NCI-H146 (cell line): Measurements from ENCODE around the gene SNAPC2.
"Not testable (repeated sequence)": the region's sequence is repeated elsewhere in the genome, so short reads cannot be mapped to it uniquely, and the experiment has no call there.

Experiments
- DNase-seq: peaks from one replicate; lab custom pipeline; 2025; lab: John Stamatoyannopoulos, UW

SNAPC2 gene

DNA sequence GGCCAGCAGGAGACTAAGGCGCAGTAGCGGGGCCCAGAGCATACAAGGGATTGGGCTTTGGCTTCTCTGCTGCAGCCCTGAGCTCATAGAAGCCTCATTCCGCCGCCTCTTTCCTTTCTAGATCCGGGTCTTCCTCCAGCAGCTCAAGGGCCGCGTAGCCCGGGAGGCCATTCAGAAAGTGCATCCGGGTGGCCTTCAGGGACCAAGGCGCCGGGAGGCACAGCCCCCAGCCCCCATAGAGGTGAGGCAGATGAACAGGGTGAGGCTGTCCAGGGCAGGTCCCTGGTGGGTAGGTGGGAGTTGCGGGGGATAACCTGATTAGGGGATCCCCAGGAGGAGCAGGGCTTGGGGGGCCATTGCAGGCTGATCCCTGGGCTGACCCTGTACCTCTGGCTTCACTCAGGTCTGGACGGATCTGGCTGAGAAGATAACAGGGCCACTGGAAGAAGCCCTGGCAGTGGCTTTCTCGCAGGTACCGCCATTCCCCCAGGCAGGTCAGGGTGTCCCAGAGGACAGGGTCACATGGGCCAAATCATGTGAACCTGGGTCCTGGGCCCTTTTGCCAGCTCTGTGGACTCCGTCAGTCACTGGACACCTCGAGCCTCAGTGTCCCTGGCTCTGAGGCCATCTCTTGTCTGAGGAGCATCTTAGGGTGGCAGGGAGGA is 1.3 kb downstream of the SNAPC2 start:
- DNase-seq = no peak

DNA sequence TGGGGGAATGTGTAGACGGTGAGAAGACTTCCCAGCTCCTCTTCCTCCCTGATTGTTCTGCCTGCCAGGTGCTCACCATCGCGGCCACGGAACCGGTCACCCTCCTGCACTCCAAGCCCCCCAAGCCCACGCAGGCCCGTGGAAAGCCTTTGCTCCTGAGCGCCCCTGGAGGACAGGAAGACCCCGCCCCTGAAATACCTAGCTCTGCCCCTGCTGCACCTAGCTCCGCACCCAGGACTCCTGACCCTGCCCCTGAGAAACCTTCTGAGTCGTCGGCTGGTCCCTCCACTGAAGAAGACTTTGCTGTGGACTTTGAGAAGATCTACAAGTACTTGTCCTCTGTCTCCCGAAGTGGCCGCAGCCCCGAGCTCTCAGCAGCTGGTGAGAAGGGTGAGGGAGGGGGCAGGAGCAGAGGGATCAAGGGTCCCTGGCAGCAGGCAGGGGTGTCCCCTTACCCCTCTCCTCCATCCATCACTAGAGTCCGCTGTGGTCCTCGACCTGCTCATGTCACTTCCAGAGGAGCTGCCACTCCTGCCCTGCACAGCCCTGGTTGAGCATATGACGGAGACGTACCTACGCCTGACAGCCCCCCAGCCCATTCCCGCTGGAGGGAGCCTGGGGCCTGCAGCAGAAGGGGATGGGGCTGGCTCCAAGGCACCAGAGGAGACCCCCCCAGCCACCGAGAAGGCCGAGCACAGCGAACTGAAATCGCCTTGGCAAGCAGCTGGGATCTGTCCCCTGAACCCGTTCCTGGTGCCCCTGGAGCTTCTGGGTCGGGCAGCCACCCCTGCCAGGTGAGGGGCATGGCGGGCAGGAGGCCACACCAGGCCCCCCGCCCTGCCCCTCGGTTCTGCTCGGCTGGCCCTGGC is 2.1 kb downstream of the SNAPC2 start:
- DNase-seq = no peak

DNA sequence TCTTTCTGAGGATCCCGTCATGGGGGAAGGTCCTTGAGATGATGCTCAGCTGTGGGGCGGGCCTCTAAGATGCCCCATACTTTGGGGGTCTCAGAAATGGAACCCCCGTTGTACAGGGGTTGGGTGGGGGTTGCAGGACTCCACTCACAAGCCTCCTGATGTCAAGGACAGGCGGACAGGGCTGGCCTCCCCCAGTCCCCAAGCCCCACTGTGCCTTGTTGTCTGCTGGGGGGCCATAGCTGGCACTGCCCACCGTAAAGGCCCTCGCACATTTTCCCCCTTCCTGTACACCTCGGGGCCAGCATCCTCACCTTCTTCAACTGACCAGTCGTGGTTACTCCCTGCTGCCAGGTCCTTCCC is 2.7 kb downstream of the SNAPC2 start:
- DNase-seq = no peak

DNA sequence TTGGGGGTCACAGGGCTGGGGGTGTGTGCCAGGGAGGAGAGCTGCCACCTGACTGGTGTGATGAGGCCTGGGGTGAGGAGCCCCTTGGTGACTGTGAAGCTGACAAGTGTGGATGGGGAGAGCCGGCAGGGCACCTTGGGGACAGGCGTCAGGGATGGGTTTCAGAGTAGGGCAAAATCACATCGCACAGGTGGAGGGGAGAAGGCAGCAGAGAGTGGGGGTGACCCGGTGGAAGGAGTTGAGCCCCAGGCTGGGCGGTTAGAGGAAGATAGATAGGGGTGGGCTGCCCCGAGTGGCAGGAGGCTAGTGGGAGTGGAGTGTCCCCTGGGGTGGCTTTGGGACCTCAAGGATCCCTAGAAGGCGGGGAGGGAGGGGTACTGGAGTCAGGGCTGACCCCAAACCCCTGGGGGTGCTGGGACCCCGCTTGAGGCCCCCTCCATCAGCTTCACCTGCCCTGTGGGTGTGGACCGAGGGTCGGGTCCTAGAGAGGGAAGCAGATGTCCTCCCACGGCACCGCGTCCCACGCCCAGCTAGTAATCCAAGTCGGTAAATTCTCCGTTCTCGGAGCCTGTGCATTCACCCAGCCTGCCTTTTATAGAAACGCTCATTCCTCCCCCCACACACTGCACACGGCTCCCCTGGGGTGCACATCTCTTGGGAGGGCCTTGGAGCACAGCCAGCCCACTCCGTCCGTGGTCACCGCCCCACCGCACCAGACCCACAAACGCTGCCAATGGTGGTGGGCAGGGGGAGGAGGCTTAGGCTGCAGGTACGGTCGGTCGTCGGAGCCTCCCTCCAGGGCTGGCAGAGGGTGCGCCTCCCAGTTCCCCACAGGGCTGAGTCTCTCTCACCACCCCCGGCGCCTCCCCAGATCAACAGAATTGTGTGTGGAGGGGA is 3.4 kb downstream of the SNAPC2 start:
- no peak for DNase-seq

DNA sequence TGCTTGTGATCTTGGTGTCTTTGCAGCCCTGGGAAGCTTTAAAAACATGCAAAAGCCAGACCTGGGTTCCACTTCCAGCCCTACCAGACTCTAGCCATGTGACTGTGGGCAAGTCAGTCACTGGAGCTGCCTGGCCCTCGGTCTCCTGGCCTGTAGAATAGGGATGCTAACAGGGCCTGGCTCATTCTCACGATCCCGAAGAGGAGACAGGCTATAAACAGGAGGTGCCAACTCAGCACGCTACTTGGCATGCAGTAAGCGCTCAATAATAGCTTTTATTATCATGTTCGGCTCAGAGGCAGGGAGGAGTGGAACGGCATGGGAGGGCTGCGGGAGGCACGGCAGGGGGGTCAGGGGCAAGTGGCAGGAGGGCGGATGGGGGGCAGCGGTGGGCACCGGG is 4.1 kb downstream of the SNAPC2 start:
- DNase-seq = no peak

DNA sequence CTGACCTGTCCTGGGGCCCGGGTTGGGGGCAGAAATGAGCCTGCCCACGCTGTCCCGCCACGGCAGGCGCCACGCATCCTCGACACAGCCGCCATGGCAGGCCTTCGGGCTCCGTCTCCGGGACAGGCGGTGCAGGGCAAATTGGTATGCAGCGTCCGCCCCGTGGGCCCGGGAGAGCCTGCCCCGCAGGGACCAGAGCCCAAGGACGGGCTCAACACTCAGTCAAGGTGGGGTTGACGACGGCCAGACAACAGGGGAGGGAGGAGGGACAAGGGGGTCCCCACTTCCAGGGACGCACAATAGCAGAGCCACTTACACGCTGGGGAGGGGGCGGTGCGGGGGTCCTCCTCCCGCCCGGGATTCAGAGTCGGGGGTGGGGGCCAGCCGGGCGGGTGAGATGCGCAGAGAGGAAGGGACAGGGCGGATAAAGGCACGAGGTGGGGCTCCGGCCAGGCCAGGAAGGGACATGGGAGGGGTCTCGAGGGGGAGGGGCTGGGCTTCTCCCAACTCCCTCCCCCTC is 4.6 kb downstream of the SNAPC2 start:
- DNase-seq = no peak

DNA sequence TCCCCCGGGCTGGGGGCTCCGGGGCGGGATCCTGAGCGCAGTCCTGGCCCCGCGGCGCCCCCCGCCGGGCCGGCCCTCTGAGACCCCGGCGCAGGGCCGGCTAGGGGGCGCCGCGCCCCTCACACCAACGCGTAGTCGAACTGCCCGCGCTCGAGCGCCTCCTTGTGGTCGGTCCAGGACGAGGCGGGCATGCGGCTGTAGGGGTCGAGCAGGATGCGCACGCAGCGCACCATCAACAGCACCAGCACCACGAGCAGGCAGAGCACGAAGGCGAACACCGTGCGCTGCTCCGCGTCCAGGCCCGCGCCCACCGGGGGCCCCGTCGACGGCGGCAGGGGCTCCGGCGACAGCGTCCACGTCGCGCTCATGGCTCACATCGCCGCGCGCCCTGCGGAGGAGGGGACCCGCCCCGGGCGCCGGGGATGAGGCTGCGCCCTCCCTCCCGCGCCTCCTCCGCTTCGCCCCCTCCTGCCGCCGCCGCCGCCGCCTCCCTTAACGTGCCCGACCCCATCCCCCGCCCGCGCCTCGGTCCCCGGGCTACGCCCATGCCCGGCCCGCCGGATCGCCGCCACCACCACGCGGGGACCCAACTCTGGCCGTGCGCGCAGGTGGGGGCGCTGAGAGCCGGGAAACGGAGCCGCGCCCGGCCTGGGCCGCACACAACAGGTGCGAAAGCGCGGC is 5.2 kb downstream of the SNAPC2 start:
- DNase-seq = peak; percentile 71

DNA sequence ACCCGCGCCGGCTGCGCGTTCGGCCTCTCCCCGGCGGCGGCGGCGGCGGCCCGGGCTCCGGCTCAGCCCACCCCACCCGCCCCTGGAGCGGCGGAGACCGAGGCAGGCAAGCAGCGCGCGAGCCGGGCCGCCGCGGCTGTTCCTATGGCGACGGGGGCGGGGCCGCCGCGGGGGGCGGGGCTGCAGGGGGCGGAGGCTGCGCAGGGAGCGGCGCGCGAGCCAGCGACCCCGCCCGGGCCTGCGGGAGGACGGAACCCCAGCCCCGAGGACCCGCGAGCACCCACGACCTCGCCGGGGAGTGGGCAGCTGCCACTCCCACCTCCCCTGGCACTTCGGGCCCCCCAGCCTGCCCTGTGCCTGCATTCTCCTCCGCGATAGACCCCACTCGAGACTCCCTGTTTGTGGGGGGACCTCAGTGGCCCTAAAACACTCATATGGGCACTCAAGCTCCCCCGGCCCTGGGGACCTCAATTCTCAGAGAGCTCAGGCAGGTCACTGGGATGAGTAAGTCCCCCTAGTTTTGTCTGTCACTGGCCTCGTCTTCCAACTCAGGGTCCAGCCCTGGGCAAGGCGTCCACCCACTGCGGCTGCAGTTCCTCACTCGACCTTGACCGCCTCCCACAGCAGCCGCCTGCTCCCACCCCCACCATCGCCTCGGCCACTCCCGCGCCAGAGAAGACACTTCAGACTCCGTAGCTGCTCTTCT is 6.0 kb downstream of the SNAPC2 start, which contains the start of gene CTXN1:
Gene CTXN1, minus strand, starts transcription at position 115 of the 706 bp plus-strand sequence. CDS start 597 bp downstream, outside the sequence.
- peak; percentile 55 for DNase-seq

DNA sequence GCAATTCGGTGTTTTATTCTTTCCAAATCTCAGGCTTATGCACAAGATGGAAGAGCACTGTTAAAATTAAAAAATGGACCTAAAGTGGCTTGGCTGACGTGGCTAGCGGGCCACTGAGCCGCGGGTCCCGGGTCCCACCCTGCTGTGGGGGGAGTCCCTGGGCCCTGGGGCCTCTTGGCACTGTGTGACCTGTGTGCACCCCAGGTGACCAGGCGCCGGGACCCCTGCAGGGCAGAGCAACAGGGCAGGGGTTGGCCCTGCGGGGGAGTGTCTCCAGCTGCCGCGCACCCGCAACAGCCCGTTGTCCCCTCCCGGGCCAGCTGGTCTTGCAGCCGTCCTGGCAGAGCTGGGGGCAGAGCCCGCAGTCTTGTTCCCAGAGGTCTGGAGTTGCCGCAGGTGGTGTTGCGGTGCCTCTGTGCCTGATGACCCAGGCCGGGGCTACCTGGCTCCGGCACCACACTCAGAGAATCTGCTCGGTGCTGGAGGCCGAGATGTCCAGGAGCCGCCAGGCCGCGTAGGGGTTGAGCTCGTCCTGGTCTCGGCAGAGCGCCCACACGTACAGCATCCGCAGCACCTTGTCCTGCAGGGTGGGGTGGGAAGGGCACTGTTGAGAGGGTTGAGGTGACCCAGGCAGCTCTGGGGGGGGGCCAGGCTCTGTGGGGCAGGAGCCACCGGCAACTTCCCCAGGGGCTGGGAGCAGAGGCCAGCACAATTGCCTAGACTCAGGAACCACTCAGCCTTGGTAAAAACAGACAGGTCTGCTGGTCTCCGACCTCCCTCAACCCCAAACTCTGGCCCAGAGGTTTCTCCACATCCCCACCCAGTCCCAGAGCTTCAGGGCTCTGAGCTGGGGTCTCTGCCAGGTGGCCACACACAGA is 6.8 kb downstream of the SNAPC2 start:
- DNase-seq = no peak

DNA sequence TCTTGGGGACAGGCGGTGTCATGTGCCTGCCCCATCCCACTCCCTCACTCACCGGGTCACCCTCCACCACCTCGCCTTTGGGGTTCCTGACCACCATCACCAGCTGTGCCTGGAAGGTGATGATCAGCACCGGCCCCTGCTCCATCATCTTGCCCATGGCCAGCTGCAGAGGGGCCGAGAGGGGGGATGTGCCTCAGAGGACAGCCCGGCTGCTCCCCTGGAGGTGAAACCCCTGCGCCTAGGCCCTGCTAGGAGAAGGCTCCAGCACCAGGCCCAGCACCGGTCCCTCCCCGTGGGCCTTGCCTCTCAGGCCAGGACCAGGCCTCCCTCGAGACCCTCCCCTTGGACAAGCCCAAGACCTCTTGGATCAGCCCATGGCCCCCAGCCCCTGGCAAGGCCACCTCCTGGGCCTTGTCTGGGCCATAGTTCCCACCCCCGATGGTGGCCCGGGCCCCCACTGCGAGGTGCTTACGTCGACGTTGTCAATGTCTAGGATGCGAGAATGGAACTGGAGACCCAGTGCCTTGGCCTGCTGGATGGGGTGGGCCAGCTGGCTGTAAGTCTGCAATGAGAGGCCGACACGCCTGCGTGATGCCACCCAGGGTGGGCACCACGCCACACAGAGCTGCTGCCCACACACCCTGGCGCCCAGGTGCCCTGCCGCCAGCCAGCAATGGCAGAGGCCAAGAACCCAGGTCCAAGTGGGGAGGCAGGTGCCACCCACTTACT is 7.6 kb downstream of the SNAPC2 start:
- no peak for DNase-seq

DNA sequence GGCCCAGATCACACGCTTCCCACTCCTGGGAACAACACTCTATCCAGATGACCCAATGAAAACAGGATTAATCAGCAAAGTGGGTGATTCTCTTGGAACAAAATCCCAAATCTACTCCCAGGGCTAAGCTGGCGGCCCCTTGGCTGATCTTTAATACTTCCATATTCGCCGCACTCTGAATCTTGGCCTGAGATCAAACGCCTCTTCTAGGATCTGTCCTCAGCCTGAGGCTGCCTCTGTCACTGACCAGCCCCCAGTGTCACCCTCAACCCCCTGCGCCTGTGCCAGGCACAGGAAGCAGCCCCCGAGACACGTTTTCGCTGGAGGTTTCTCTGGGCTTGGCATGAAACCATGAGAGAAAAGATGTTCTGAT is 8.2 kb downstream of the SNAPC2 start:
- no peak for DNase-seq

DNA sequence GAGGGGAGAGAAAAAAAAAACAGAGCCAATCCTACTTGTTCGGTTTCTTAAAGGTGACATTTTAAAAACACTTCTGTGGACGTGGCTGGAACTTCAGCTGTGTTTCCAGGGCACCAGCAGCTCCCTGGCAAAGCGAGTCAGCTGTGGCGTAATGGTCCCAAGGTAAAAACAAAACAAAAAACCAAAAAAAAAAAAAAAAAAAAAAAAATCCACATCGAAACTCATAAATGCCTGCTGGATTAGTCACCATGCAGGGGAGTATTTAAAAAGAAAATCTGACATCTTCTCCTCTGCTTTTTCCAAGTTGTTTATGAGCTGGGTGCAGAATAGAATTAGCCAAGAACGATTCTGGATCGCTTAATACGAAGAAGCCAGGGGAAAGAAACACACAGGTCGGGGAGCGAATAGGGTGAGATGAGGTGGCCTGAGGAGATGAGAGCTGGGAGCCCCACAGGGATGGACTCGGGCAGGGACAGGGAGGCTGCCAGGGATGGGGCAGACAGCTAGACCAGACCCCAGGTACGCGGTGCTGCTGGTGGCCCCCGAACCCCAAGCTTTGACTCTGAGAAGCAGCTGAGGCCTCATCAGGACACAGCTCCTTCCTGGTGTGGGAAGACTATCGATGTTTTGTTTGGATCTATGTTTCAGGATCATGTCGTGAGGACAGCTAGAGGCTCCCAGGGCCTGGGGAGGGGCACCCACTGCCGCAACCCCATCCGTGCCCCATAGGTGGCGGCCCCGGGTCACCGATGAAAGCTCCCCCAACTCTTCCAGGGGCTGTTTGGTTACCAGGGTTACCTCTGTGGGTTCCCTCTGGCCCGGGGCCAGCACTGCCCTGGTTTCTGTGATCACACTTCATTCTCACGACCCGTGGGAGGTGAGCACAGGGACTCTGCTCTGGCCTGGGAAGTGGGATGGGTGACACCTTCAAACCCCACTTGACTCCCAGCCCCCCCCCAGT is 8.9 kb downstream of the SNAPC2 start:
- no peak for DNase-seq

DNA sequence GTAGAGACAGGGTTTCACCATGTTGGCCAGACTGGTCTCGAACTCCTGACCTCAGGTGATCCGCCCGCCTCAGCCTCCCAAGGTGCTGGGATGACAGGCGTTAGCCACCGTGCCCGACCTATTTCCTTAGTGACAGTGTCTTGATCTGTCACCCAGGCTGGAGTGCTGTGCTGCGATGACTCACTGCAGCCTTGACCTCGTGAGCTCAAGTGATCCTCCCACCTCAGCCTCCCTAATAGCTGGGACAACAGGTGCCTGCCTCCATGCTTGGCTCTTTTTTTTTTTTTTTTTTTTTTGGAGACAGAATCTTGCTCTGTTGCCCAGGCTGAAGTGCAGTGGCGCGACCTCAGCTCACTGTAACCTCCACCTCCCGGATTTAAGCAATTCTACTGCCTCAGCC is 9.9 kb downstream of the SNAPC2 start:
- not testable (repeated sequence) for DNase-seq

DNA sequence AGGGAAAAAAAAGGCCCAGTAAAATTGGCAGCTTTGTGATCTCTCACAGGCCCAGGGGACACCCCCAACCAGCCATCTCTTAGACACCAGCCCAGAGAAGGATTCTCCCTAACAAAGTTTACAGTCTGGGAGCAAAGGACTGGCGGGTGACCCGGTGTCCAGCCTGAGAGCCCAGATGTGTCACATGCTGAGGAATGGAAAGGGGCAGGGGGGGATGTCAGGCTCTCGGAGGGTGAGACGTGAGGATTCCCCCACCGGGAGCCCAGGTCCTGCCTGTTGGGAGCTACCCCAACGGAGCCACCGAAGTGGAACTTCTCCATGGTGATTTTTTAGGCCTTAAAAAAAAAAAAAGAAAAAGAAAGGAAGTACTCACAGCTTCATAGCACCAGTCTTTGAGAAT is 10.6 kb downstream of the SNAPC2 start:
- no peak for DNase-seq

DNA sequence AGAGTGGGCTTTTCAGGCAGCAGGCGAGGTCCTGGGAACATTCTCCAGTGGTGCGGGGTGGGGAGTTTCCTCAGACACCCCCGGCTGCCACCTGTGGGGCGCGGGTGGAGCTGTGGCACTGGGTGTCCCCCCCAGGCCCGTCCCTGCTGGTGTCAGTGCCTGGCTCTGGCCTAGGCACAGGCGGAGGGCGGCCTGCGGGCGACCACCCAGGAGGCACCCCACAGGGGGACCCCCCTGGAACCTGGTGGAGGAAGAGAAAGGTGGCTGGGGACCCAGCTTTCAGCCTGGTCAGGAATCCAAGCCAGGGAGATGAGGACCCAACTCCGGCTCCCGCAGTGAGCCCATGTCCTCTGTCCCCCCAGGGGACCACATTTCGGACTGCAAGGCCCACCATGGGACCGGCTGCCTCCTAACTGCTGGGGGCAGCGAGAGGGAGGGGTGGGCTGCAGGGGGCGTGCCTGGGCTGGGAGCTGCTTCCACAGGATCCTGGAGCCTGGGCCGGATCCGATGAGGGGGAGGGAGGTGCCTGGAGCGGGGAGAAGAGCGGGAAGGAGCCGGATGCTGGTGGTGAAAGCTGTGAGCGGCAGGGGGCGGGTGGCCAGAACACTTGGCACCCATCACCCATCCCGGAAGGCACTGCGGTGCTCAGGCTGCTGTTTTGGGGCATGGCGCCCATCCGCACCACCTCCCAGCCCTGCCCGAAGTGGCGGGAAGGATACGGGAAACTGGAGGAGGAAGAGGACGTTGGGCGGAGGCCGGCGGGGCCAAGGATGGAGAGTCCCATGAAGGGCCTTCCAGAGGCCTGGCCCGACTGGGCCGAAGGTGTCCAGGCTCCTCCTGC is 11.3 kb downstream of the SNAPC2 start:
- DNase-seq = no peak

DNA sequence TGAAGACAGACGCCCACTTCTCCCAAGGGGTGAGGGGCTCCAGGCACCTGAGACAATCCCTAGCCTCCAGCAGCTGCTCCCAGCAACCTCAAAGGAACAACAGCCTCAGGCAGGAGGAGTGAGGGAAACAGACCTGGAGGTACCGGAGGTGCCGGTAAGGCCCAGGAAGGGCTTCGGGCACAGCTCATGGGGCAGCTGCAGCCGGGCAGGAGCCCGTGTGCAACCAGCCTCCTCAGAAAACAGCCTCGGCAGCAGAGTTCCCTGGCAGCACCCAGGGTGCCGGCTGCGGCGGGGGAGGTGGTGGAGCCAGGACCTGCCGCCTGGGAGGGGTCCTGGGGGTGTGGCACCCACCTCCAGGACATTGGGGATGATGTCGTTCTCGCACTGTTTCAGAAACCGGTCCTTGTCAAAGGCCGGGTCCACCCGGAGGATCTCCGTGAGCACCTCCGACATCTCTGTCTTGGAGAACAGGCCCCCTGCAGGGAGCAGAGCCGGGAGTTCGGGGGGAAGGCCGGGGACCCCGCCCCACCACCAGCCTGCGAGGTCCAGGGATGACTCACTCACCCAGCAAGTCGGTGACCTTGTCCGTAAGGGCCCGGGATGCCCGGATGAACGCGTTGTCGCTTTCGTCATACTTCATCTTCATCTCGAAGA is 12.3 kb downstream of the SNAPC2 start:
- no peak for DNase-seq

DNA sequence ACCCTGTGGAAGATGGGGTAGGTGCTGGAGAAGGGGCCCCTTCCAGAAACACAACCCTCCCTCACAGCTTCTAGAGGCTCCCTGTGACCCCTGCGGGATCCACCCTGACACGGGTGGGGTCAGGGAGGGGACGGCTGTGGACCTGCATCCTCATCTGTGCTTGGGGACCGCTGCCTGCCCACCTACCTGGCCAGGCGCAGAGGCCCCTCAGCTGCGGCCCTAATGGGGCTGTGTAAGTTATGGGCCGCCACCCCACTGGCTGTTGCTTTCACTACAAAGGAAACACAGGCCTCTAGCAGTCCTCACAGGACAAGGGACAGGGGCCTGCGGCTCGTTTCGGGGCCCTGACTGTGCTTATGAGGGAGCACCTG is 12.8 kb downstream of the SNAPC2 start:
- DNase-seq = no peak
